Measurements from ENCODE around the gene BNIP3. TPM values are rescaled to one million over a fixed set of nuclear protein-coding genes. Genes with fewer than 3 reads are reported as not detected.
A peak's percentile ranks its signal among the peaks of the same experiment; 100 is the strongest.

The BNIP3 gene
- total and polyA plus RNA-seq, 2 of the 13 experiments (the other 11 are each of a cell fraction or from before 2014, with no cell fraction given) = 73.7 to 223 TPM

- no peak for TF ChIP-seq ISX (CRISPR knock-in tag; conservative IDR thresholded peaks at IDR 0.05)
- TF ChIP-seq, protein P1, sequence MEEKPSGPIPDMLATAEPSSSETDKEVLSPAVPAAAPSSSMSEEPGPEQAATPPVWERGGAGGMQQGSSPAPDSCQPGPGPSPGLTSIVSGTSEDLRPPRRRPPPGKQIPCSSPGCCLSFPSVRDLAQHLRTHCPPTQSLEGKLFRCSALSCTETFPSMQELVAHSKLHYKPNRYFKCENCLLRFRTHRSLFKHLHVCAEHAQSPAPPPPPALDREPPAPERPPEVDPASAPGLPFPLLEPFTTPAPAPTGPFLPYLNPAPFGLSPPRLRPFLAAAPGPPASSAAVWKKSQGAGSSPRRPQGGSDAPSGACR (CRISPR knock-in tag; IDR thresholded peaks at IDR 0.05) = peak; percentile 89
- TF ChIP-seq ZNF709 (CRISPR knock-in tag; IDR thresholded peaks at IDR 0.05) = no peak
- TF ChIP-seq KDM1A (CRISPR knock-in tag; IDR thresholded peaks at IDR 0.05) = no peak
- TF ChIP-seq TEF (CRISPR knock-in tag; IDR thresholded peaks at IDR 0.05) = no peak
- TF ChIP-seq SOX6 (IDR thresholded peaks at IDR 0.05) = no peak
- TF ChIP-seq SOX6 (CRISPR knock-in tag; IDR thresholded peaks at IDR 0.05) = peak; percentile 15; the same call in 1 of the 2 replicates
- TF ChIP-seq ZNF251 (CRISPR knock-in tag; IDR thresholded peaks at IDR 0.05) = 0 out of 2 replicates have a peak, but pooled peaks have one; percentile 45
- TF ChIP-seq SPEN (CRISPR knock-in tag; IDR thresholded peaks at IDR 0.05; ENCODE audit: low read depth) = peak; percentile 68
- no peak for TF ChIP-seq PHF8 (CRISPR knock-in tag; IDR thresholded peaks at IDR 0.05)
- TF ChIP-seq FOXO4 (CRISPR knock-in tag; conservative IDR thresholded peaks at IDR 0.05) = peak; percentile 95
- TF ChIP-seq ELF3 (CRISPR knock-in tag; IDR thresholded peaks at IDR 0.05) = 0 out of 2 replicates have a peak, but pooled peaks have one; percentile 7
- no peak for TF ChIP-seq GZF1 (CRISPR knock-in tag; IDR thresholded peaks at IDR 0.05)
- TF ChIP-seq, protein P2, sequence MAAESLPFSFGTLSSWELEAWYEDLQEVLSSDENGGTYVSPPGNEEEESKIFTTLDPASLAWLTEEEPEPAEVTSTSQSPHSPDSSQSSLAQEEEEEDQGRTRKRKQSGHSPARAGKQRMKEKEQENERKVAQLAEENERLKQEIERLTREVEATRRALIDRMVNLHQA (CRISPR knock-in tag; IDR thresholded peaks at IDR 0.05) = no peak
- 0 out of 2 replicates have a peak, but pooled peaks have one; percentile 36 for TF ChIP-seq ZC3H4 (CRISPR knock-in tag; IDR thresholded peaks at IDR 0.05; ENCODE audit: borderline replicate concordance)
- TF ChIP-seq ZNF432 (CRISPR knock-in tag; IDR thresholded peaks at IDR 0.05; ENCODE audit: borderline replicate concordance) = no peak
- TF ChIP-seq ATAD3A (CRISPR knock-in tag; IDR thresholded peaks at IDR 0.05) = no peak
- TF ChIP-seq FLYWCH1 (CRISPR knock-in tag; IDR thresholded peaks at IDR 0.05) = no peak
- TF ChIP-seq NFKB2 (CRISPR knock-in tag; IDR thresholded peaks at IDR 0.05; ENCODE audit: borderline replicate concordance) = 0 out of 2 replicates have a peak, but pooled peaks have one; percentile 1
- TF ChIP-seq ZNF292 (CRISPR knock-in tag; IDR thresholded peaks at IDR 0.05; ENCODE audit: borderline replicate concordance, low read depth) = no peak
- TF ChIP-seq ISL2 (CRISPR knock-in tag; IDR thresholded peaks at IDR 0.05) = no peak
- peak; percentile 31; the same call in 1 of the 2 replicates for TF ChIP-seq POLR2AphosphoS5 (IDR thresholded peaks at IDR 0.05; ENCODE audit: low read depth, low read length)
- TF ChIP-seq ZBTB20 (CRISPR knock-in tag; IDR thresholded peaks at IDR 0.05; ENCODE audit: borderline replicate concordance, low read depth) = no peak
- no peak for TF ChIP-seq ARID2 (CRISPR knock-in tag; IDR thresholded peaks at IDR 0.05; ENCODE audit: borderline replicate concordance)
- TF ChIP-seq KLF12 (CRISPR knock-in tag; IDR thresholded peaks at IDR 0.05; ENCODE audit: borderline replicate concordance) = no peak
- peak; percentile 13; the same call in 1 of the 2 replicates for TF ChIP-seq HNF4A (CRISPR knock-in tag; IDR thresholded peaks at IDR 0.05)
Measured at GRCh38 chr10:131980761-131981428, 828 bp downstream of the BNIP3 start (continued).

Data from HepG2 (cell line).